A549 (cell line): ENCODE measurements around the gene OR51Q1.

Source experiments
- CHD4 ChIP-seq: fragments of 200-600 bp; sonication (generic); IDR thresholded peaks from 2 replicates; pipeline ENCODE4 v1.6.1; 2016; ENCODE audit warnings: antibody characterized with exemption, mild to moderate bottlenecking, borderline replicate concordance
- EP300 ChIP-seq, 2 experiments: fragments of >200 bp; sonication (Bioruptor Twin); formaldehyde crosslinking; IDR thresholded peaks; 2 replicates in 1 of 2; 3 replicates in 1 of 2; pipeline ENCODE4 v1.6.1; 2016 to 2017
- FOSL2 ChIP-seq, 2 experiments: fragments of 450-650 bp in 1 of 2; fragments of >200 bp in 1 of 2; sonication (Bioruptor Twin) in 1 of 2; formaldehyde crosslinking; IDR thresholded peaks; 2 replicates each; pipeline versions ENCODE4 v1.5.0 to v1.6.1; 2016 to 2020; ENCODE audit warnings: mild to moderate bottlenecking in 1 of 2, moderate library complexity in 1 of 2
- HDAC2 ChIP-seq: fragments of 200-600 bp; sonication (generic); IDR thresholded peaks from 2 replicates; pipeline ENCODE4 v1.6.1; 2016
- JUNB ChIP-seq: fragments of >200 bp; sonication (Bioruptor Twin); formaldehyde crosslinking; IDR thresholded peaks from 2 replicates; pipeline ENCODE4 v1.6.1; 2016
- KDM5A ChIP-seq: fragments of 200-600 bp; sonication (generic); IDR thresholded peaks from 2 replicates; pipeline ENCODE4 v1.6.1; 2016; ENCODE audit warnings: antibody characterized with exemption, mild to moderate bottlenecking
- NR3C1 ChIP-seq: fragments of >200 bp; sonication (Bioruptor Twin); formaldehyde crosslinking; IDR thresholded peaks from 3 replicates; pipeline ENCODE4 v1.6.1; 2017
- POLR2A ChIP-seq: IDR thresholded peaks from 2 replicates; pipeline ENCODE4 v1.6.1; 2012; ENCODE audit warnings: mild to moderate bottlenecking, low read length
- RAD21 ChIP-seq, 2 experiments: fragments of >200 bp in 1 of 2; sonication (Bioruptor Twin) in 1 of 2; formaldehyde crosslinking in 1 of 2; IDR thresholded peaks in 1 of 2; conservative IDR thresholded peaks in 1 of 2; 2 replicates in 1 of 2; 3 replicates in 1 of 2; pipeline ENCODE4 v1.6.1; 2012 to 2018; ENCODE audit warnings: inconsistent platforms in 1 of 2
- SMC3 ChIP-seq: fragments of >200 bp; sonication (Bioruptor Twin); formaldehyde crosslinking; IDR thresholded peaks from 3 replicates; pipeline ENCODE4 v1.6.1; 2018; ENCODE audit warnings: inconsistent platforms
- TF ChIP-seq, protein P1 (sequence below): fragments of >200 bp; sonication (Bioruptor Twin); formaldehyde crosslinking; IDR thresholded peaks from 3 replicates; pipeline ENCODE4 v1.5.1; 2016
- TF ChIP-seq, protein P2 (sequence below): fragments of 450-650 bp; IDR thresholded peaks from 2 replicates; pipeline ENCODE4 v1.6.1; 2014; ENCODE audit warnings: antibody characterized with exemption
- TF ChIP-seq, protein P3 (sequence below): fragments of 200-600 bp; sonication (generic); IDR thresholded peaks from 2 replicates; pipeline ENCODE4 v1.6.1; 2016; ENCODE audit warnings: antibody characterized with exemption, mild to moderate bottlenecking, moderate library complexity
- TF ChIP-seq, protein P4 (sequence below): IDR thresholded peaks from 2 replicates; pipeline ENCODE4 v1.6.1; 2012; ENCODE audit warnings: low read depth, borderline replicate concordance

DNA sequence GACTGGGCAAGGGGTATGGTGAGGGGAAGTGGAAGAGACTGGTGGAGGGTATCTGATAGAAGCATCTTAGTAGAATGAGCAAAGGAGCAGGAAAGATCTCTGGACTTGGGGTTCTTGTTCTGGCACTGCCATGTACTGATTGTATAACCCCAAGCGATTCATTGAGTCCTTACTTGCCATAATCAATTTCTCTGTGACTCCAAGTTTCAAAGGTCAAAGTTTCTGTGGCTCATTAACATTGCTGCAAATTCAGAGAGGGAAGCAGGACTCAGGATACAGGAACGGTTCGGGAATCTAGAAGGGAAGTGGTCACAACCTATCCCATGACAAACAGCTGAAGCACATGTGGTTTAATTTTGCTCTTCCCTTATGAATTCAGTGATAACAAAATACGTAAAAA is 27.5 kb downstream of the OR51Q1 start:
- TF ChIP-seq, protein P1, sequence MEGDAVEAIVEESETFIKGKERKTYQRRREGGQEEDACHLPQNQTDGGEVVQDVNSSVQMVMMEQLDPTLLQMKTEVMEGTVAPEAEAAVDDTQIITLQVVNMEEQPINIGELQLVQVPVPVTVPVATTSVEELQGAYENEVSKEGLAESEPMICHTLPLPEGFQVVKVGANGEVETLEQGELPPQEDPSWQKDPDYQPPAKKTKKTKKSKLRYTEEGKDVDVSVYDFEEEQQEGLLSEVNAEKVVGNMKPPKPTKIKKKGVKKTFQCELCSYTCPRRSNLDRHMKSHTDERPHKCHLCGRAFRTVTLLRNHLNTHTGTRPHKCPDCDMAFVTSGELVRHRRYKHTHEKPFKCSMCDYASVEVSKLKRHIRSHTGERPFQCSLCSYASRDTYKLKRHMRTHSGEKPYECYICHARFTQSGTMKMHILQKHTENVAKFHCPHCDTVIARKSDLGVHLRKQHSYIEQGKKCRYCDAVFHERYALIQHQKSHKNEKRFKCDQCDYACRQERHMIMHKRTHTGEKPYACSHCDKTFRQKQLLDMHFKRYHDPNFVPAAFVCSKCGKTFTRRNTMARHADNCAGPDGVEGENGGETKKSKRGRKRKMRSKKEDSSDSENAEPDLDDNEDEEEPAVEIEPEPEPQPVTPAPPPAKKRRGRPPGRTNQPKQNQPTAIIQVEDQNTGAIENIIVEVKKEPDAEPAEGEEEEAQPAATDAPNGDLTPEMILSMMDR, result no peak
- no peak for TF ChIP-seq CHD4
- no peak for TF ChIP-seq RAD21 (conservative IDR thresholded peaks at IDR 0.05 in 1 of 2, IDR thresholded peaks at IDR 0.05 in 1 of 2)
- no peak for TF ChIP-seq NR3C1
- no peak for TF ChIP-seq EP300 (IDR thresholded peaks at IDR 0.05)
- TF ChIP-seq POLR2A, result no peak
- TF ChIP-seq KDM5A, result no peak
- TF ChIP-seq, protein P2, sequence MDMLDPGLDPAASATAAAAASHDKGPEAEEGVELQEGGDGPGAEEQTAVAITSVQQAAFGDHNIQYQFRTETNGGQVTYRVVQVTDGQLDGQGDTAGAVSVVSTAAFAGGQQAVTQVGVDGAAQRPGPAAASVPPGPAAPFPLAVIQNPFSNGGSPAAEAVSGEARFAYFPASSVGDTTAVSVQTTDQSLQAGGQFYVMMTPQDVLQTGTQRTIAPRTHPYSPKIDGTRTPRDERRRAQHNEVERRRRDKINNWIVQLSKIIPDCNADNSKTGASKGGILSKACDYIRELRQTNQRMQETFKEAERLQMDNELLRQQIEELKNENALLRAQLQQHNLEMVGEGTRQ, result no peak
- TF ChIP-seq, protein P3, sequence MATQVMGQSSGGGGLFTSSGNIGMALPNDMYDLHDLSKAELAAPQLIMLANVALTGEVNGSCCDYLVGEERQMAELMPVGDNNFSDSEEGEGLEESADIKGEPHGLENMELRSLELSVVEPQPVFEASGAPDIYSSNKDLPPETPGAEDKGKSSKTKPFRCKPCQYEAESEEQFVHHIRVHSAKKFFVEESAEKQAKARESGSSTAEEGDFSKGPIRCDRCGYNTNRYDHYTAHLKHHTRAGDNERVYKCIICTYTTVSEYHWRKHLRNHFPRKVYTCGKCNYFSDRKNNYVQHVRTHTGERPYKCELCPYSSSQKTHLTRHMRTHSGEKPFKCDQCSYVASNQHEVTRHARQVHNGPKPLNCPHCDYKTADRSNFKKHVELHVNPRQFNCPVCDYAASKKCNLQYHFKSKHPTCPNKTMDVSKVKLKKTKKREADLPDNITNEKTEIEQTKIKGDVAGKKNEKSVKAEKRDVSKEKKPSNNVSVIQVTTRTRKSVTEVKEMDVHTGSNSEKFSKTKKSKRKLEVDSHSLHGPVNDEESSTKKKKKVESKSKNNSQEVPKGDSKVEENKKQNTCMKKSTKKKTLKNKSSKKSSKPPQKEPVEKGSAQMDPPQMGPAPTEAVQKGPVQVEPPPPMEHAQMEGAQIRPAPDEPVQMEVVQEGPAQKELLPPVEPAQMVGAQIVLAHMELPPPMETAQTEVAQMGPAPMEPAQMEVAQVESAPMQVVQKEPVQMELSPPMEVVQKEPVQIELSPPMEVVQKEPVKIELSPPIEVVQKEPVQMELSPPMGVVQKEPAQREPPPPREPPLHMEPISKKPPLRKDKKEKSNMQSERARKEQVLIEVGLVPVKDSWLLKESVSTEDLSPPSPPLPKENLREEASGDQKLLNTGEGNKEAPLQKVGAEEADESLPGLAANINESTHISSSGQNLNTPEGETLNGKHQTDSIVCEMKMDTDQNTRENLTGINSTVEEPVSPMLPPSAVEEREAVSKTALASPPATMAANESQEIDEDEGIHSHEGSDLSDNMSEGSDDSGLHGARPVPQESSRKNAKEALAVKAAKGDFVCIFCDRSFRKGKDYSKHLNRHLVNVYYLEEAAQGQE, result no peak
- TF ChIP-seq FOSL2 (IDR thresholded peaks at IDR 0.05), result no peak
- TF ChIP-seq FOSL2 (CRISPR knock-in tag; IDR thresholded peaks at IDR 0.05), result no peak
- TF ChIP-seq JUNB, result no peak
- TF ChIP-seq, protein P4, sequence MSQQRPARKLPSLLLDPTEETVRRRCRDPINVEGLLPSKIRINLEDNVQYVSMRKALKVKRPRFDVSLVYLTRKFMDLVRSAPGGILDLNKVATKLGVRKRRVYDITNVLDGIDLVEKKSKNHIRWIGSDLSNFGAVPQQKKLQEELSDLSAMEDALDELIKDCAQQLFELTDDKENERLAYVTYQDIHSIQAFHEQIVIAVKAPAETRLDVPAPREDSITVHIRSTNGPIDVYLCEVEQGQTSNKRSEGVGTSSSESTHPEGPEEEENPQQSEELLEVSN, result no peak
- TF ChIP-seq SMC3, result no peak
- no peak for TF ChIP-seq HDAC2
